ENCODE data around the gene MTERF2. TPM values are rescaled to one million over a fixed set of nuclear protein-coding genes. Genes with fewer than 3 reads are reported as not detected.
A peak's percentile ranks its signal among the peaks of the same experiment; 100 is the strongest.

The MTERF2 gene
- total and polyA plus RNA-seq, 2 of the 13 experiments (the other 11 are each of a cell fraction or from before 2014, with no cell fraction given) = 8.0 to 11.6 TPM

DNA sequence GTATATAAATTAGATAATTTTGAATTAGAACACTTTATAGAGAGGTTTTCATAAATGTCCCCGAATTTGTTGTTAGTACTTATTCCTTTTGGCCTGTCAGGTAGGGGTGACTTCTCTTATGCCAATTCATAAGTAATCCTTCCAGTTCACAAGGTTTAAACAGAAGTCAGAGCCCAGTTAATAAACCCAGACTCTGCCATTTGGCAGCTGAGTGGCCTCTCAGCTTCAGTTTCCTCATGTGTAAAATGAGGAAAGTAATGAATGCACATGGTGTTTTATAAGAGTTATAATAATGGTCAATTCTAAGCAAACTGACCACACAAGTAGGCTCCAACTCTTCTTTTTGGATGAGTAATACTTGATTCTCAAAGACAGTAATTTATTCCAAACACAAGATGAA, 10.3 kb downstream of the MTERF2 start:
- H3K36me3 ChIP-seq (replicated peaks in 1 of 2; ENCODE audit: control insufficient read depth in 1 of 2, insufficient read depth in 2 of 2, low read length in 2 of 2) = no peaks in the 10 kb centered on the region; a peak in 2 of 5 replicates
- ATAC-seq = no peak; the same call in 2 of the 3 replicates
- H3K9ac ChIP-seq (ENCODE audit: insufficient read depth, low read depth, low read length) = peak overlapping the region; percentile 35
- no peaks in the 10 kb centered on the region for H3K27me3 ChIP-seq (ENCODE audit: control insufficient read depth in 1 of 2, insufficient read depth in 2 of 2, low read length in 2 of 2)
- intact Hi-C loops (cut with micrococcal nuclease; ENCODE audit: unreplicated experiment) = loop anchor here (1.0 kb wide), 1 partner anchor 20 kb away; no protein-coding TSS in a partner anchor
- BruUV-seq (replicated peaks) = no TSS peak
- TF ChIP-seq, protein P1, sequence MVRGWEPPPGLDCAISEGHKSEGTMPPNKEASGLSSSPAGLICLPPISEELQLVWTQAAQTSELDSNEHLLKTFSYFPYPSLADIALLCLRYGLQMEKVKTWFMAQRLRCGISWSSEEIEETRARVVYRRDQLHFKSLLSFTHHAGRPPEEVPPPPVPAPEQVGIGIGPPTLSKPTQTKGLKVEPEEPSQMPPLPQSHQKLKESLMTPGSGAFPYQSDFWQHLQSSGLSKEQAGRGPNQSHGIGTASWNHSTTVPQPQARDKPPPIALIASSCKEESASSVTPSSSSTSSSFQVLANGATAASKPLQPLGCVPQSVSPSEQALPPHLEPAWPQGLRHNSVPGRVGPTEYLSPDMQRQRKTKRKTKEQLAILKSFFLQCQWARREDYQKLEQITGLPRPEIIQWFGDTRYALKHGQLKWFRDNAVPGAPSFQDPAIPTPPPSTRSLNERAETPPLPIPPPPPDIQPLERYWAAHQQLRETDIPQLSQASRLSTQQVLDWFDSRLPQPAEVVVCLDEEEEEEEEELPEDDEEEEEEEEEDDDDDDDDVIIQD (CRISPR knock-in tag; IDR thresholded peaks at IDR 0.05; ENCODE audit: low read depth) = no peak
- TF ChIP-seq CREM (IDR thresholded peaks at IDR 0.05) = peak; percentile 6; the same call in 1 of the 2 replicates
- TF ChIP-seq CREM (CRISPR knock-in tag; IDR thresholded peaks at IDR 0.05) = no peak
- peak overlapping the region; percentile 62 for H3K4me2 ChIP-seq (ENCODE audit: low read depth, low read length)
- DNase-seq (ENCODE audit: low spot score) = no peak
- H3K9me3 ChIP-seq (ENCODE audit: low read length) = no peaks in the 10 kb centered on the region
- in situ Hi-C loops (cut with HindIII; ENCODE audit: extremely low pct_ligation_motif_present, low pct_unique_long_range_greater_than_20kb) = no loop called here
- H3K4me3 ChIP-seq (replicated peaks in 1 of 3; ENCODE audit: insufficient read depth in 1 of 3, low read depth in 2 of 3, low read length in 3 of 3) = peak overlapping the region in 1 of 3 experiments; percentile 17; a peak in 2 of 6 replicates
- H3K4me1 ChIP-seq (ENCODE audit: insufficient read depth, low read length) = peaks cover 79% of the 10 kb centered on the region
- H4K20me1 ChIP-seq (ENCODE audit: insufficient read depth, low read length) = peaks cover 6% of the 10 kb centered on the region; the same call in 1 of the 2 replicates
- ChIA-PET CTCF (ENCODE audit: low intra/inter-chr PET ratio, low total read pairs) (no interaction called here), POLR2A (interaction anchor here (3.7 to 5.5 kb wide), 2 partner anchors 10 to 21 kb away, joined by 33 to 50 read pairs; partner anchors contain the start of genes MTERF2 and TMEM263)
- H2AFZ ChIP-seq (ENCODE audit: low read length) = no peak overlapping the region
- H3K27ac ChIP-seq (ENCODE audit: extremely low read length, insufficient read depth, low read length) = peak overlapping the region; percentile 75
- H3K79me2 ChIP-seq (ENCODE audit: insufficient read depth, low read length) = no peaks in the 10 kb centered on the region
- 8% methylated on average over 1 of the region's 1 CpG for WGBS (ENCODE audit: low lambda C conversion rate)
- no peak for FAIRE-seq

DNA sequence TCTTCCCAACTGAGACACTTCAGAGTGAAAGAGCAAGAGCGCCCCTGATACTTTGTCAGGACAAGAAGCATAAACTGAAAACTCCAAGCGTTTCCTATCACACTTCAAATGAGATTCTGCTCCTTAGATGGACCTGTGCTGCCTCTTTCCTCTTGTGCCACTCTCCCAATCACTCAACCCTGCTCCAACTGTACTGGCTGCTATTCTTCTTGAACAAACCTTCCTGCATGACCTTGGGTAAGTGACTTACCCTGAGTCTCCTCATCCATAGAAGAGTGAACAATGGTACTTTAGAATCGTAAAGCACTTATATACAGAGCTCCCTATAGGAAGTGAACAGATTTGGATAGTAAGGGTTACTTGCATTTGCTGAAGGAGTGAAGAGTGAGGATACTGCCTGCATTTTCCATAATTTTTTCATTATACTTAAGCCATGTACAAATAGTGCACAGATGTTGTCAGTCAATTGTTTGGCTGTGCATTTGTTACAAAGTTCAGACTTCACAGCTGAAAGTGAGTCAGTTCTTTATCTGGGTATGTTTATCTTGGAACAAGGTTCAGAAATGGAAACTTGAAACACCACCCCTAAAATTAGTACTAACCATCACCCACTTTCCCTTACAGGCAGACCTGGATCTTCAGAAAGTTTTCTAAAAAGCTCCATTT, 10.8 kb downstream of the MTERF2 start:
- in situ Hi-C loops (cut with HindIII; ENCODE audit: extremely low pct_ligation_motif_present, low pct_unique_long_range_greater_than_20kb) = no loop called here
- ChIA-PET POLR2A (interaction anchor here (3.7 to 5.5 kb wide), 2 partner anchors 11 to 20 kb away, joined by 33 to 50 read pairs; partner anchors contain the start of genes MTERF2 and TMEM263), CTCF (ENCODE audit: low intra/inter-chr PET ratio, low total read pairs) (no interaction called here)
- H3K79me2 ChIP-seq (ENCODE audit: insufficient read depth, low read length) = peaks cover 4% of the 10 kb centered on the region
- H3K27ac ChIP-seq (ENCODE audit: extremely low read length, insufficient read depth, low read length) = peak overlapping the region; percentile 75
- H2AFZ ChIP-seq (ENCODE audit: low read length) = no peak overlapping the region
- peak overlapping the region; percentile 62 for H3K4me2 ChIP-seq (ENCODE audit: low read depth, low read length)
- FAIRE-seq = no peak
- H3K27me3 ChIP-seq (ENCODE audit: control insufficient read depth in 1 of 2, insufficient read depth in 2 of 2, low read length in 2 of 2) = no peaks in the 10 kb centered on the region
- H4K20me1 ChIP-seq (ENCODE audit: insufficient read depth, low read length) = peaks cover 6% of the 10 kb centered on the region; the same call in 1 of the 2 replicates
- 30% methylated on average over 3 of the region's 3 CpGs for WGBS (ENCODE audit: low lambda C conversion rate)
- H3K4me1 ChIP-seq (ENCODE audit: insufficient read depth, low read length) = peaks cover 85% of the 10 kb centered on the region
- peaks cover 1 to 3% of the 10 kb centered on the region in 2 experiments for H3K36me3 ChIP-seq (replicated peaks in 1 of 2; ENCODE audit: control insufficient read depth in 1 of 2, insufficient read depth in 2 of 2, low read length in 2 of 2)
- intact Hi-C loops (cut with micrococcal nuclease; ENCODE audit: unreplicated experiment) = loop anchor here (1.0 kb wide), 1 partner anchor 20 kb away; no protein-coding TSS in a partner anchor
- H3K9me3 ChIP-seq (ENCODE audit: low read length) = no peaks in the 10 kb centered on the region
- H3K4me3 ChIP-seq (replicated peaks in 1 of 3; ENCODE audit: insufficient read depth in 1 of 3, low read depth in 2 of 3, low read length in 3 of 3) = peak overlapping the region in 2 of 3 experiments; percentile 9 to 17; a peak in 3 of 6 replicates
- peak overlapping the region; percentile 44 for H3K9ac ChIP-seq (ENCODE audit: insufficient read depth, low read depth, low read length)
- ATAC-seq = peak; percentile 75
- no TSS peak for BruUV-seq (replicated peaks)
- DNase-seq (ENCODE audit: low spot score) = peak; percentile 83
- no peak for TF ChIP-seq CCDC6 (CRISPR knock-in tag; IDR thresholded peaks at IDR 0.05)
- TF ChIP-seq, protein P2, sequence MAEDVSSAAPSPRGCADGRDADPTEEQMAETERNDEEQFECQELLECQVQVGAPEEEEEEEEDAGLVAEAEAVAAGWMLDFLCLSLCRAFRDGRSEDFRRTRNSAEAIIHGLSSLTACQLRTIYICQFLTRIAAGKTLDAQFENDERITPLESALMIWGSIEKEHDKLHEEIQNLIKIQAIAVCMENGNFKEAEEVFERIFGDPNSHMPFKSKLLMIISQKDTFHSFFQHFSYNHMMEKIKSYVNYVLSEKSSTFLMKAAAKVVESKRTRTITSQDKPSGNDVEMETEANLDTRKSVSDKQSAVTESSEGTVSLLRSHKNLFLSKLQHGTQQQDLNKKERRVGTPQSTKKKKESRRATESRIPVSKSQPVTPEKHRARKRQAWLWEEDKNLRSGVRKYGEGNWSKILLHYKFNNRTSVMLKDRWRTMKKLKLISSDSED (CRISPR knock-in tag; IDR thresholded peaks at IDR 0.05) = no peak
- TF ChIP-seq, protein P3, sequence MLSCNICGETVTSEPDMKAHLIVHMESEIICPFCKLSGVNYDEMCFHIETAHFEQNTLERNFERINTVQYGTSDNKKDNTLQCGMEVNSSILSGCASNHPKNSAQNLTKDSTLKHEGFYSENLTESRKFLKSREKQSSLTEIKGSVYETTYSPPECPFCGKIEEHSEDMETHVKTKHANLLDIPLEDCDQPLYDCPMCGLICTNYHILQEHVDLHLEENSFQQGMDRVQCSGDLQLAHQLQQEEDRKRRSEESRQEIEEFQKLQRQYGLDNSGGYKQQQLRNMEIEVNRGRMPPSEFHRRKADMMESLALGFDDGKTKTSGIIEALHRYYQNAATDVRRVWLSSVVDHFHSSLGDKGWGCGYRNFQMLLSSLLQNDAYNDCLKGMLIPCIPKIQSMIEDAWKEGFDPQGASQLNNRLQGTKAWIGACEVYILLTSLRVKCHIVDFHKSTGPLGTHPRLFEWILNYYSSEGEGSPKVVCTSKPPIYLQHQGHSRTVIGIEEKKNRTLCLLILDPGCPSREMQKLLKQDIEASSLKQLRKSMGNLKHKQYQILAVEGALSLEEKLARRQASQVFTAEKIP (CRISPR knock-in tag; IDR thresholded peaks at IDR 0.05; ENCODE audit: borderline replicate concordance) = no peak
- no peak for TF ChIP-seq ZEB1 (IDR thresholded peaks at IDR 0.05; ENCODE audit: insufficient replicate concordance, low read depth)
- TF ChIP-seq BCL6 (CRISPR knock-in tag; IDR thresholded peaks at IDR 0.05) = peak; percentile 40; the same call in 1 of the 2 replicates
- TF ChIP-seq TMF1 (CRISPR knock-in tag; IDR thresholded peaks at IDR 0.05; ENCODE audit: low read depth) = no peak
- no peak for TF ChIP-seq ZNF776 (CRISPR knock-in tag; IDR thresholded peaks at IDR 0.05)
- TF ChIP-seq ZBTB42 (CRISPR knock-in tag; IDR thresholded peaks at IDR 0.05) = peak; percentile 82; the same call in 1 of the 2 replicates
- TF ChIP-seq HNRNPL (IDR thresholded peaks at IDR 0.05; ENCODE audit: low read depth, low read length) = no peak
- TF ChIP-seq AHR (CRISPR knock-in tag; IDR thresholded peaks at IDR 0.05) = no peak
